GOT3 (cell line): Measurements from ENCODE around the gene WNT1.

Experiments used
- DNase-seq: peaks from one replicate; lab custom pipeline; 2025; ENCODE audit warnings: mixed read lengths; lab: John Stamatoyannopoulos, UW

WNT1 gene

GRCh38 chr12:49000346-49000745, 22.2 kb downstream of the WNT1 start:
- no peak for DNase-seq

- no peak for DNase-seq
Observed at GRCh38 chr12:49008943-49009342, 30.8 kb downstream of the WNT1 start.

GRCh38 chr12:49010092-49010668, 32.1 kb downstream of the WNT1 start:
- no peak for DNase-seq

- no peak for DNase-seq
Observed at GRCh38 chr12:49012739-49013138, 34.6 kb downstream of the WNT1 start.

GRCh38 chr12:49013428-49013827, 35.3 kb downstream of the WNT1 start:
- no peak for DNase-seq

- no peak for DNase-seq
Observed at GRCh38 chr12:49014547-49014946, 36.4 kb downstream of the WNT1 start.

- no peak for DNase-seq
Observed at GRCh38 chr12:49015196-49015595, 37.1 kb downstream of the WNT1 start.

GRCh38 chr12:49017891-49018260, 39.8 kb downstream of the WNT1 start:
- no peak for DNase-seq

- DNase-seq: peak; percentile 83
Observed at GRCh38 chr12:49018261-49019119, 40.4 kb downstream of the WNT1 start, which contains the start of gene PRKAG1. Gene PRKAG1, minus strand, starts transcription at chr12:49018776. Its CDS starts 36 bp downstream, at chr12:49018740.

- no peak for DNase-seq
Observed at GRCh38 chr12:49019120-49019430, 41.0 kb downstream of the WNT1 start.

GRCh38 chr12:49019443-49020324, 41.6 kb downstream of the WNT1 start:
- no peak for DNase-seq

GRCh38 chr12:49020441-49020840, 42.3 kb downstream of the WNT1 start:
- DNase-seq: no peak

GRCh38 chr12:49021292-49021915, 43.3 kb downstream of the WNT1 start:
- DNase-seq: no peak

- no peak for DNase-seq
Observed at GRCh38 chr12:49022558-49023178, 44.5 kb downstream of the WNT1 start.

GRCh38 chr12:49023812-49024211, 45.7 kb downstream of the WNT1 start:
- DNase-seq: no peak

GRCh38 chr12:49024543-49024942, 46.4 kb downstream of the WNT1 start:
- DNase-seq: no peak

- no peak for DNase-seq
Observed at GRCh38 chr12:49025463-49025862, 47.3 kb downstream of the WNT1 start.

- DNase-seq: no peak
Observed at GRCh38 chr12:49026101-49026500, 48.0 kb downstream of the WNT1 start.

GRCh38 chr12:49026678-49027480, 48.8 kb downstream of the WNT1 start:
- no peak for DNase-seq

- DNase-seq: no peak
Observed at GRCh38 chr12:49027846-49028555, 49.9 kb downstream of the WNT1 start.
